Endothelial cell of umbilical vein (primary cell): ENCODE measurements around the gene FHIT.

ENCODE experiments used
- EZH2 ChIP-seq: IDR thresholded peaks from 2 replicates; pipeline ENCODE4 v1.6.1; 2012; ENCODE audit warnings: borderline replicate concordance, low read depth, mild to moderate bottlenecking, moderate library complexity, low read length, inconsistent platforms; ENCODE audit not compliant: severe bottlenecking
- JUN ChIP-seq: IDR thresholded peaks from 2 replicates; pipeline ENCODE4 v1.6.1; 2011; ENCODE audit warnings: borderline replicate concordance, low read depth; ENCODE audit not compliant: insufficient read length, insufficient read depth
- POLR2A ChIP-seq: IDR thresholded peaks from 2 replicates; pipeline ENCODE4 v1.6.1; 2012; ENCODE audit warnings: low read depth, mild to moderate bottlenecking, control low read depth, low read length
- POLR2AphosphoS5 ChIP-seq: IDR thresholded peaks from 2 replicates; pipeline ENCODE4 v1.6.1; 2012; ENCODE audit warnings: low read depth, mild to moderate bottlenecking, control low read depth, low read length, moderate library complexity; ENCODE audit not compliant: insufficient read depth
- TF ChIP-seq, protein P1 (sequence below), 2 donors: IDR thresholded peaks; 1 replicate in 1 of 2; 2 replicates in 1 of 2; pipeline ENCODE4 v1.5.1; 2011; ENCODE audit warnings: low read length in 2 of 2, mild to moderate bottlenecking in 2 of 2, moderate library complexity in 2 of 2, control low read depth in 1 of 2, inconsistent platforms in 1 of 2, low read depth in 1 of 2; ENCODE audit not compliant: insufficient read depth in 1 of 2; ENCODE audit errors: extremely low read depth in 1 of 2
- TF ChIP-seq, protein P2 (sequence below): IDR thresholded peaks from 2 replicates; pipeline ENCODE4 v1.6.1; 2011; ENCODE audit not compliant: insufficient read depth, insufficient read length

DNA sequence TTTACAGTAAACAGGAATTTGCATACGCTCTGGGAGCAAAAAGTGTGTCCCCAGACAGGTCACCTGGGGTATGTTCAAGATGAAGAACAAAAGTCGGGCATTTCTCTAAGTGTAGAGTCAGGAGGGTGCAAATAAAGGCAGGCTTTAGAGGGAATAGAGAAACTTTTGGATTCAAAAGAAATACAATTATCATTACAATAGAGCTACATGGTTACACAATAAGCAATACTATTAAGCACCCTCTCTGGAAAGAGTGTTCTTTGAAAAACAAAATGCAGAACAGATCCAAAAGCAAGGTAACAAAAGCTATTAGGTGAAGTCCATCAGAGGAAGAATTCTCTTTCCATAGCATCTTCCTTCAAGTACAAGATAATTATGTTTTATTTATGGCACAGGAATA, 679.7 kb downstream of the FHIT start:
- TF ChIP-seq, protein P1, sequence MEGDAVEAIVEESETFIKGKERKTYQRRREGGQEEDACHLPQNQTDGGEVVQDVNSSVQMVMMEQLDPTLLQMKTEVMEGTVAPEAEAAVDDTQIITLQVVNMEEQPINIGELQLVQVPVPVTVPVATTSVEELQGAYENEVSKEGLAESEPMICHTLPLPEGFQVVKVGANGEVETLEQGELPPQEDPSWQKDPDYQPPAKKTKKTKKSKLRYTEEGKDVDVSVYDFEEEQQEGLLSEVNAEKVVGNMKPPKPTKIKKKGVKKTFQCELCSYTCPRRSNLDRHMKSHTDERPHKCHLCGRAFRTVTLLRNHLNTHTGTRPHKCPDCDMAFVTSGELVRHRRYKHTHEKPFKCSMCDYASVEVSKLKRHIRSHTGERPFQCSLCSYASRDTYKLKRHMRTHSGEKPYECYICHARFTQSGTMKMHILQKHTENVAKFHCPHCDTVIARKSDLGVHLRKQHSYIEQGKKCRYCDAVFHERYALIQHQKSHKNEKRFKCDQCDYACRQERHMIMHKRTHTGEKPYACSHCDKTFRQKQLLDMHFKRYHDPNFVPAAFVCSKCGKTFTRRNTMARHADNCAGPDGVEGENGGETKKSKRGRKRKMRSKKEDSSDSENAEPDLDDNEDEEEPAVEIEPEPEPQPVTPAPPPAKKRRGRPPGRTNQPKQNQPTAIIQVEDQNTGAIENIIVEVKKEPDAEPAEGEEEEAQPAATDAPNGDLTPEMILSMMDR (IDR thresholded peaks at IDR 0.05; ENCODE audit: extremely low read depth in 1 of 2, insufficient read depth in 1 of 2, low read depth in 1 of 2, low read length in 2 of 2), result no peak
- TF ChIP-seq POLR2A (no peak), POLR2AphosphoS5 (no peak), EZH2 (no peak), JUN (no peak)
- TF ChIP-seq, protein P2, sequence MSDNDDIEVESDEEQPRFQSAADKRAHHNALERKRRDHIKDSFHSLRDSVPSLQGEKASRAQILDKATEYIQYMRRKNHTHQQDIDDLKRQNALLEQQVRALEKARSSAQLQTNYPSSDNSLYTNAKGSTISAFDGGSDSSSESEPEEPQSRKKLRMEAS, result no peak
